ENCODE data around the gene CDCA8.

DNA sequence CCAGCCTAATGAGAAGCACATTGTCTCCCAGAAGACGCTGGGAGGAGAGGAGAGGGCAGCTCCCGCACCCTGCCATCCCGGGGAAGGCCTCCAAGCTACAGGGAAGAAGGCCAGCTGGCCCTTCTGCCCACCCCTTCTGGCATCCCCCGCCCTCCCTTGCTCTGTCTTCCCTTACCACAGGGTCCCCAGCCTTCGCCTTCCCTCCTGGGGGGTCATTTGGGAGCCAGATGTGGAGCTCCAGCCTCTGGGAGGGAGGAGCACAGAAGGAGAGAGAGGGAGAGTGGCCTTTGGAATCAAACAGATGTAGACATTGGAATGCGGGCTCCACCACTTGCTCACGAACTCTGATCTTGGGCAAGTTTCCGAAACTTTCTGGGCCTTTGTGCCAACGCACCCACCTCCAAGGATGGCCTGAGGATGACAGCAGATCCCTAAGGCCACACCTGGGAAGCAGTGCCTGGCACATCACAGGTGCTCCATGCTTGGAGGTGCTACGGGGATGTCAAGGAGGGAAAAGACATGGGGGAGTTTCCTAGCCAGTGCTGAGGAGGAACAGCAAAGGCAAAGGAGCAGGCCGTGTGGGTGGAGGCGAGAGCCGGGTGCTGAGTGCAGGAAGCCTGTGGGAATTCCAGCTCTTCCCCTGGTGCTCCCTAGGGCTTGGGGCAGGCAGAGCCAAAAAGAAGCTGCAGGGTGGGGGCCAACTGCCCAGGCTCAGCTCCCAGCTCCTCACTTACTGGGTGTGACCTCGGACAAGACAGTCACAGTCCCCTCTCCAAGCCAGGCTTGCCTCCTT lies 34.5 kb upstream of the CDCA8 start:
- TF ChIP-seq, protein P1, sequence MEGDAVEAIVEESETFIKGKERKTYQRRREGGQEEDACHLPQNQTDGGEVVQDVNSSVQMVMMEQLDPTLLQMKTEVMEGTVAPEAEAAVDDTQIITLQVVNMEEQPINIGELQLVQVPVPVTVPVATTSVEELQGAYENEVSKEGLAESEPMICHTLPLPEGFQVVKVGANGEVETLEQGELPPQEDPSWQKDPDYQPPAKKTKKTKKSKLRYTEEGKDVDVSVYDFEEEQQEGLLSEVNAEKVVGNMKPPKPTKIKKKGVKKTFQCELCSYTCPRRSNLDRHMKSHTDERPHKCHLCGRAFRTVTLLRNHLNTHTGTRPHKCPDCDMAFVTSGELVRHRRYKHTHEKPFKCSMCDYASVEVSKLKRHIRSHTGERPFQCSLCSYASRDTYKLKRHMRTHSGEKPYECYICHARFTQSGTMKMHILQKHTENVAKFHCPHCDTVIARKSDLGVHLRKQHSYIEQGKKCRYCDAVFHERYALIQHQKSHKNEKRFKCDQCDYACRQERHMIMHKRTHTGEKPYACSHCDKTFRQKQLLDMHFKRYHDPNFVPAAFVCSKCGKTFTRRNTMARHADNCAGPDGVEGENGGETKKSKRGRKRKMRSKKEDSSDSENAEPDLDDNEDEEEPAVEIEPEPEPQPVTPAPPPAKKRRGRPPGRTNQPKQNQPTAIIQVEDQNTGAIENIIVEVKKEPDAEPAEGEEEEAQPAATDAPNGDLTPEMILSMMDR (IDR thresholded peaks at IDR 0.05): no peak
- TF ChIP-seq POLR2A (IDR thresholded peaks at IDR 0.05): no peak

Data from Peyer's patch (tissue), 4 donors.